CD8-positive, alpha-beta memory T cell (primary cell): ENCODE measurements around the gene CEACAM21. TPM values are rescaled to one million over a fixed set of nuclear protein-coding genes. Genes with fewer than 3 reads are reported as not detected.

Experiments used
- CTCF ChIA-PET: fragments of 350-600 bp; sonication (Branson Sonifier 250); formaldehyde crosslinking; loops from one replicate; lab custom pipeline; 2021; ENCODE audit warnings: antibody characterized with exemption; lab: Charles Lee
- POLR2A ChIA-PET: fragments of 350-600 bp; sonication (Branson Sonifier 250); formaldehyde crosslinking; loops from one replicate; lab custom pipeline; 2021; ENCODE audit warnings: antibody characterized with exemption; lab: Charles Lee
- DNase-seq, 5 donors: peaks; one replicate each; pipeline versions ENCODE4 v3.0.0 to v3.0.0-alpha.2; 2020 to 2022; ENCODE audit warnings: mixed read lengths in 1 of 5
- H3K27ac ChIP-seq: one replicate; pipeline ENCODE4 v1.7.0; 2013; ENCODE audit warnings: low read depth, mild to moderate bottlenecking, low read length, moderate library complexity
- H3K27me3 ChIP-seq: 2 replicates; pipeline ENCODE4 v1.7.0; 2013; ENCODE audit warnings: low read length, mild to moderate bottlenecking; ENCODE audit not compliant: insufficient read depth, poor library complexity, severe bottlenecking
- H3K36me3 ChIP-seq: 2 replicates; pipeline ENCODE4 v1.7.0; 2013; ENCODE audit warnings: mild to moderate bottlenecking, low read length, moderate library complexity; ENCODE audit not compliant: insufficient read depth
- H3K4me1 ChIP-seq: 2 replicates; pipeline ENCODE4 v1.7.0; 2013; ENCODE audit warnings: mild to moderate bottlenecking, low read length, moderate library complexity; ENCODE audit not compliant: insufficient read depth
- H3K4me3 ChIP-seq: 2 replicates; pipeline ENCODE4 v1.7.0; 2013; ENCODE audit warnings: mild to moderate bottlenecking, low read length
- H3K9me3 ChIP-seq: 2 replicates; pipeline ENCODE4 v1.7.0; 2013; ENCODE audit warnings: mild to moderate bottlenecking, low read length
- H3K27ac Mint-ChIP-seq, 8 donors: one replicate each; pipeline ENCODE4 v1.8.0; 2020 to 2021; ENCODE audit warnings: mixed read lengths in 8 of 8, mild to moderate bottlenecking in 6 of 8, inconsistent platforms in 3 of 8, moderate library complexity in 3 of 8
- H3K27me3 Mint-ChIP-seq, 2 donors: one replicate each; pipeline ENCODE4 v1.8.0; 2020 to 2021; ENCODE audit warnings: mixed read lengths in 2 of 2, mild to moderate bottlenecking in 1 of 2, moderate library complexity in 1 of 2
- H3K36me3 Mint-ChIP-seq, 3 donors: one replicate each; pipeline ENCODE4 v1.8.0; 2020 to 2021; ENCODE audit warnings: mixed read lengths in 3 of 3, inconsistent platforms in 1 of 3, mild to moderate bottlenecking in 1 of 3
- H3K4me1 Mint-ChIP-seq, 3 donors: one replicate each; pipeline ENCODE4 v1.8.0; 2020 to 2021; ENCODE audit warnings: mixed read lengths in 3 of 3, inconsistent platforms in 1 of 3, mild to moderate bottlenecking in 1 of 3
- H3K4me3 Mint-ChIP-seq, 7 donors: one replicate each; pipeline ENCODE4 v1.8.0; 2020 to 2021; ENCODE audit warnings: mixed read lengths in 7 of 7, mild to moderate bottlenecking in 6 of 7, moderate library complexity in 4 of 7, inconsistent platforms in 2 of 7
- H3K9me3 Mint-ChIP-seq, 5 donors: one replicate each; pipeline ENCODE4 v1.8.0; 2020 to 2022; ENCODE audit warnings: mixed read lengths in 5 of 5, mild to moderate bottlenecking in 3 of 5, moderate library complexity in 2 of 5, inconsistent platforms in 1 of 5
- polyA plus RNA-seq: library from polyadenylated mRNA; unstranded; fragments of 300-500 nt; fragmentation: Illumina TruSeq; gene quantifications from one replicate; pipeline ENCODE4 v1.2.3, GENCODE V29; 2021
- total RNA-seq, 2 experiments: library from RNA; stranded (reverse); gene quantifications; one replicate each; pipeline ENCODE4 v1.2.3, GENCODE V29; 2021

CEACAM21 gene
- total and polyA plus RNA-seq, 3 experiments from 2014 or later, result 26.8 to 46.6 (median 29.2) TPM

GRCh38 chr19:41606215-41606837 lies 30.4 kb downstream of the CEACAM21 start:
- no peak overlapping the region for H3K4me3 Mint-ChIP-seq

GRCh38 chr19:41607668-41608067 lies 31.7 kb downstream of the CEACAM21 start:
- DNase-seq, result no peak
- H3K27me3 Mint-ChIP-seq, result peaks cover 8 to 23% of the 10 kb centered on the region in 2 donors
- no peaks in the 10 kb centered on the region for H3K4me1 Mint-ChIP-seq
- H3K36me3 Mint-ChIP-seq, result peaks cover 0 to 3% (median 0%) of the 10 kb centered on the region in 3 donors
- H3K4me1 ChIP-seq, result no peaks in the 10 kb centered on the region
- H3K4me3 Mint-ChIP-seq, result no peak overlapping the region
- H3K4me3 ChIP-seq, result no peak overlapping the region
- no peaks in the 10 kb centered on the region for H3K9me3 ChIP-seq
- H3K27ac ChIP-seq, result no peak overlapping the region
- no peaks in the 10 kb centered on the region for H3K27me3 ChIP-seq
- ChIA-PET POLR2A (no interaction called here), CTCF (interaction anchor here (1.0 kb wide), 1 partner anchor 10 kb away, joined by 3 read pairs; no protein-coding TSS in a partner anchor)
- H3K27ac Mint-ChIP-seq, result no peak overlapping the region
- H3K36me3 ChIP-seq, result no peaks in the 10 kb centered on the region
- no peaks in the 10 kb centered on the region for H3K9me3 Mint-ChIP-seq

More at GRCh38 chr19:41606215-41606837, 30.4 kb downstream of the CEACAM21 start:
- DNase-seq, result no peak
- CTCF ChIA-PET, result no interaction called here
- no peak overlapping the region for H3K27ac ChIP-seq
- no peaks in the 10 kb centered on the region for H3K4me1 ChIP-seq
- Mint-ChIP-seq H3K36me3 (peaks cover 0 to 3% (median 0%) of the 10 kb centered on the region in 3 donors), H3K4me1 (no peaks in the 10 kb centered on the region), H3K27me3 (peaks cover 13 to 30% of the 10 kb centered on the region in 2 donors), H3K27ac (no peak overlapping the region), H3K9me3 (no peaks in the 10 kb centered on the region)
- no peaks in the 10 kb centered on the region for H3K27me3 ChIP-seq
- POLR2A ChIA-PET, result no interaction called here
- no peaks in the 10 kb centered on the region for H3K36me3 ChIP-seq
- no peak overlapping the region for H3K4me3 ChIP-seq
- H3K9me3 ChIP-seq, result no peaks in the 10 kb centered on the region

- ChIA-PET CTCF (no interaction called here), POLR2A (no interaction called here)
- H3K27me3 ChIP-seq, result no peaks in the 10 kb centered on the region
- no peak overlapping the region for H3K27ac Mint-ChIP-seq
- peaks cover 25 to 50% of the 10 kb centered on the region in 2 donors for H3K27me3 Mint-ChIP-seq
- no peak overlapping the region for H3K4me3 ChIP-seq
- no peaks in the 10 kb centered on the region for H3K36me3 ChIP-seq
- H3K36me3 Mint-ChIP-seq, result peaks cover 0 to 14% (median 3%) of the 10 kb centered on the region in 3 donors
- H3K4me1 ChIP-seq, result no peaks in the 10 kb centered on the region
- H3K4me1 Mint-ChIP-seq, result no peaks in the 10 kb centered on the region
- peaks cover 0 to 3% (median 0%) of the 10 kb centered on the region in 5 donors for H3K9me3 Mint-ChIP-seq
- no peak overlapping the region for H3K27ac ChIP-seq
- H3K4me3 Mint-ChIP-seq, result no peak overlapping the region
- DNase-seq, result no peak
- no peaks in the 10 kb centered on the region for H3K9me3 ChIP-seq
These were observed 34.8 kb downstream of the CEACAM21 start for GRCh38 chr19:41610789-41611188.

- Mint-ChIP-seq H3K4me3 (no peak overlapping the region), H3K36me3 (peaks cover 0 to 14% (median 3%) of the 10 kb centered on the region in 3 donors), H3K4me1 (no peaks in the 10 kb centered on the region), H3K27me3 (peaks cover 33 to 54% of the 10 kb centered on the region in 2 donors), H3K9me3 (peaks cover 0 to 3% (median 0%) of the 10 kb centered on the region in 5 donors), H3K27ac (no peak overlapping the region)
- POLR2A ChIA-PET, result no interaction called here
- H3K27me3 ChIP-seq, result no peaks in the 10 kb centered on the region
- no peaks in the 10 kb centered on the region for H3K36me3 ChIP-seq
- no peak for DNase-seq
- H3K4me1 ChIP-seq, result no peaks in the 10 kb centered on the region
- H3K27ac ChIP-seq, result no peak overlapping the region
- CTCF ChIA-PET, result no interaction called here
- no peaks in the 10 kb centered on the region for H3K9me3 ChIP-seq
- no peak overlapping the region for H3K4me3 ChIP-seq
These were observed 36.5 kb downstream of the CEACAM21 start for GRCh38 chr19:41612483-41612882.

- H3K27me3 Mint-ChIP-seq, result peaks cover 34 to 46% of the 10 kb centered on the region in 2 donors
These were observed 39.2 kb downstream of the CEACAM21 start for GRCh38 chr19:41615207-41615606.

GRCh38 chr19:41616792-41617621 lies 41.0 kb downstream of the CEACAM21 start:
- peaks cover 38 to 42% of the 10 kb centered on the region in 2 donors for H3K27me3 Mint-ChIP-seq
- ChIA-PET CTCF (no interaction called here), POLR2A (no interaction called here)
- H3K4me1 Mint-ChIP-seq, result no peaks in the 10 kb centered on the region
- H3K36me3 ChIP-seq, result no peaks in the 10 kb centered on the region
- no peaks in the 10 kb centered on the region for H3K4me1 ChIP-seq
- H3K9me3 ChIP-seq, result no peaks in the 10 kb centered on the region
- H3K27ac ChIP-seq, result no peak overlapping the region
- no peak overlapping the region for H3K4me3 Mint-ChIP-seq
- no peak for DNase-seq
- H3K36me3 Mint-ChIP-seq, result peaks cover 0 to 14% (median 0%) of the 10 kb centered on the region in 3 donors
- no peak overlapping the region for H3K4me3 ChIP-seq
- H3K9me3 Mint-ChIP-seq, result peaks cover 0 to 3% (median 0%) of the 10 kb centered on the region in 5 donors
- no peaks in the 10 kb centered on the region for H3K27me3 ChIP-seq
- H3K27ac Mint-ChIP-seq, result no peak overlapping the region

More at GRCh38 chr19:41615207-41615606, 39.2 kb downstream of the CEACAM21 start:
- Mint-ChIP-seq H3K36me3 (peaks cover 0 to 14% (median 0%) of the 10 kb centered on the region in 3 donors), H3K4me3 (no peak overlapping the region), H3K9me3 (peaks cover 0 to 3% (median 0%) of the 10 kb centered on the region in 5 donors), H3K27ac (peak overlapping the region in 1 of 8 donors; percentile 93), H3K4me1 (no peaks in the 10 kb centered on the region)
- no peak for DNase-seq
- Histone ChIP-seq H3K27me3 (no peaks in the 10 kb centered on the region), H3K9me3 (no peaks in the 10 kb centered on the region), H3K27ac (no peak overlapping the region), H3K4me1 (no peaks in the 10 kb centered on the region), H3K4me3 (no peak overlapping the region), H3K36me3 (no peaks in the 10 kb centered on the region)
- POLR2A ChIA-PET, result no interaction called here
- CTCF ChIA-PET, result no interaction called here

GRCh38 chr19:41617941-41618730 lies 42.2 kb downstream of the CEACAM21 start:
- CTCF ChIA-PET, result no interaction called here
- no peak overlapping the region for H3K4me3 ChIP-seq
- no peaks in the 10 kb centered on the region for H3K36me3 ChIP-seq
- DNase-seq, result peak in 1 of 5 donors; percentile 29
- no peaks in the 10 kb centered on the region for H3K4me1 ChIP-seq
- no peak overlapping the region for H3K27ac Mint-ChIP-seq
- H3K9me3 Mint-ChIP-seq, result peaks cover 0 to 3% (median 0%) of the 10 kb centered on the region in 5 donors
- no peak overlapping the region for H3K27ac ChIP-seq
- no peak overlapping the region for H3K4me3 Mint-ChIP-seq
- H3K27me3 Mint-ChIP-seq, result peaks cover 34 to 41% of the 10 kb centered on the region in 2 donors
- H3K27me3 ChIP-seq, result no peaks in the 10 kb centered on the region
- peaks cover 0 to 10% (median 0%) of the 10 kb centered on the region in 3 donors for H3K36me3 Mint-ChIP-seq
- POLR2A ChIA-PET, result no interaction called here
- no peaks in the 10 kb centered on the region for H3K4me1 Mint-ChIP-seq
- H3K9me3 ChIP-seq, result no peaks in the 10 kb centered on the region
